VCaP (cell line): ENCODE measurements around the gene PNMT.

Source experiments
- H3K27ac ChIP-seq: fragments of 450-650 bp; 2 replicates; pipeline ENCODE4 v1.5.1; 2017
- TF ChIP-seq, protein P1 (sequence below): fragments of 450-650 bp; conservative IDR thresholded peaks from 2 replicates; pipeline ENCODE4 v1.5.1; 2017; ENCODE audit warnings: mild to moderate bottlenecking, moderate library complexity

PNMT gene

DNA sequence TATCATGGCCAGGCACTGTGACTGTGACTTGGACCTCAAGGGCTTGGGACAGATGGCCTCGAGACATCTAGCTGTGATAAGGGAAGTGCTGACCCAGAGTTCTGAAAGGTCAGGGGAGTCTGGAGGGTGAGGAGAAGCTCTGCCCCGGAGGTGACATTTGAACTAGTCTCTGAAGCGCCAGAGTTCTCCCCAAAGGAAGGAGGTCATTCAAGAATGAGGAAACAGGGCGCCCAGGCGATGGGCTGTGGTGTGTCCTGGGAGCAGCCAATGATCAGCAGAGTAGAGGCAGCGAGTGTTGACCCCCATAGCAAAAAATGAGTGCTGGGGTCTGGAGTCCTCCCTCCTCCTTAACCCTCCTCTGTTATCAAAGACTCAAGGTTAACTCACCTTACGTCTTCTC, 26.4 kb upstream of the PNMT start:
- TF ChIP-seq, protein P1, sequence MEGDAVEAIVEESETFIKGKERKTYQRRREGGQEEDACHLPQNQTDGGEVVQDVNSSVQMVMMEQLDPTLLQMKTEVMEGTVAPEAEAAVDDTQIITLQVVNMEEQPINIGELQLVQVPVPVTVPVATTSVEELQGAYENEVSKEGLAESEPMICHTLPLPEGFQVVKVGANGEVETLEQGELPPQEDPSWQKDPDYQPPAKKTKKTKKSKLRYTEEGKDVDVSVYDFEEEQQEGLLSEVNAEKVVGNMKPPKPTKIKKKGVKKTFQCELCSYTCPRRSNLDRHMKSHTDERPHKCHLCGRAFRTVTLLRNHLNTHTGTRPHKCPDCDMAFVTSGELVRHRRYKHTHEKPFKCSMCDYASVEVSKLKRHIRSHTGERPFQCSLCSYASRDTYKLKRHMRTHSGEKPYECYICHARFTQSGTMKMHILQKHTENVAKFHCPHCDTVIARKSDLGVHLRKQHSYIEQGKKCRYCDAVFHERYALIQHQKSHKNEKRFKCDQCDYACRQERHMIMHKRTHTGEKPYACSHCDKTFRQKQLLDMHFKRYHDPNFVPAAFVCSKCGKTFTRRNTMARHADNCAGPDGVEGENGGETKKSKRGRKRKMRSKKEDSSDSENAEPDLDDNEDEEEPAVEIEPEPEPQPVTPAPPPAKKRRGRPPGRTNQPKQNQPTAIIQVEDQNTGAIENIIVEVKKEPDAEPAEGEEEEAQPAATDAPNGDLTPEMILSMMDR: no peak
- no peak overlapping the region for H3K27ac ChIP-seq

DNA sequence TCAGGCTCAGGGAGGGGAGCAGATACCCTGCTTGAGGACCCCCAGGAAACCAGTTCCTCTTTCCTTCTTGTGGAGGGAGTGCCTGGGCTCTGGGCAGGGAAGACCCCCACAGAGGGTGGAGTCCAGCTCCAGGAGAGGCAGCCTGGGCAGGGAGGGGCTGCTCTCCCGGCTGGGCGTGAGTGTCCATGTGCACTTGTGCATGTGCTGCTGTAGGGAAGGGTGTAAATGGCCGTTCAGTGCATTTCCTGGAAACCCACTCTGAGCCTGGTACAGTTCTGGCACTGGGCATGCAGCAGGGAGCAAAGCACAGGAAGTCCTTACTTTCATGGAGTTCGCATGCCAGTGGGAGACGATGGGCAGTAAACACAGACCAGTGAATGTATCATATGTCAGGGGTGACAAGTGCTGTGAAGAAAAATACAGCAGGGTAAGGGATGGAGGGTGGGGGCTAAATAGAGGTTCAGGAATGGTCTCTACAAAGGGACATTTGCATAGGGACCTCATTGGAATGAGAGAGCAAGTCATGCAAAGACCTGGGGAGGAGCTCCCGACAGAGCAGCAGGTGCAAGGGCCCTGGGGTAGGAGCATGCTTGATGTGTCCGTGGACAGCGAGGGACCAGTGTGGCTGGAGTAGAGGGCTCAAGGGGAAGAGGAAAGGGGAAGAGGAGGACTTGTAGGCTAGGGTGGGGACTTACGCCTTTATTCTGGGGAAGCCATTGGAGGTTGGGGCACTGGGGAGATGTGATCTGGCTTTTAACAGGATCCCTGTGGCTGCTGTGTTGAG, 25.8 kb upstream of the PNMT start:
- TF ChIP-seq, protein P1: no peak
- H3K27ac ChIP-seq: no peak overlapping the region

DNA sequence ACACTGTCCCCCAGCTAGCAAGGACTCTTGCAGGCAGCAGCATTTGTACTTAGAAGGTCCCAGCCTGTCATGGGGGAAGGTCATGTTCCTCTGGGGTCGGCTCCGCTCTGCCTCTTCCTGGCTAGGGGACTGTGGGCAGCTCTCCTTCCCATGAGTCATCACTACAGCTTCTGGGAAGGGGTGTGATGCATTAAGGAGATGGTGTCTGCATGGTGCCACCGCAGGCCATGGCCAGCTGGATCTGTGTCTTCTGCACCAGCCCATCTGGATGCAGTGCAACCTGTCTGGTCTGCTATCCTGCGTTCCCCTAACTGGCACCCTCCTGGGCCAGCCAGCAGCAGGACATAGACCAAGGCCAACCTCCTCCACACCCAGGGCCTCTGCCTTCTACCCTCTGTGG, 25.0 kb upstream of the PNMT start:
- TF ChIP-seq, protein P1: no peak

DNA sequence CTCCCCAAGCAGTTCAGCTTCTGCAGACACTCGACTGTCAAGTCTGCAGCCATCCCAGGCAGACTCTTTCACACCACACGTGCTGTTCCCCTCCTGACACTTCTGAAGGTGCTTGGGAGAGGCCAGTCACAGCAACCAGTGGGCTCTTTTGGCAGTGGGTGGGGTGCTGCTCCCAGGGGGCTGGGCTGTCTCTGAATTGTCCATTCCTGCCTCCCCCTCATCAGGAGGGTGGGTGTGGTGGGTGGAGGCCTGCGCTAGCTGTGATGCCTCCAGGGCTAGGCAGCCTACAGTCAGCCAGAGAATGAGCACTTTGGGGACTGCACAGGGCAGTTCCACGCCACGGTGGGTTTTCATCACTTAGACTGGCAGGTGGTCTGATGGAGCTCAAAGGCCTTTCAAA, 21.0 kb upstream of the PNMT start:
- no peak overlapping the region for H3K27ac ChIP-seq
- TF ChIP-seq, protein P1: no peak

More for the DNA sequence above, 25.0 kb upstream of the PNMT start:
- no peak overlapping the region for H3K27ac ChIP-seq

DNA sequence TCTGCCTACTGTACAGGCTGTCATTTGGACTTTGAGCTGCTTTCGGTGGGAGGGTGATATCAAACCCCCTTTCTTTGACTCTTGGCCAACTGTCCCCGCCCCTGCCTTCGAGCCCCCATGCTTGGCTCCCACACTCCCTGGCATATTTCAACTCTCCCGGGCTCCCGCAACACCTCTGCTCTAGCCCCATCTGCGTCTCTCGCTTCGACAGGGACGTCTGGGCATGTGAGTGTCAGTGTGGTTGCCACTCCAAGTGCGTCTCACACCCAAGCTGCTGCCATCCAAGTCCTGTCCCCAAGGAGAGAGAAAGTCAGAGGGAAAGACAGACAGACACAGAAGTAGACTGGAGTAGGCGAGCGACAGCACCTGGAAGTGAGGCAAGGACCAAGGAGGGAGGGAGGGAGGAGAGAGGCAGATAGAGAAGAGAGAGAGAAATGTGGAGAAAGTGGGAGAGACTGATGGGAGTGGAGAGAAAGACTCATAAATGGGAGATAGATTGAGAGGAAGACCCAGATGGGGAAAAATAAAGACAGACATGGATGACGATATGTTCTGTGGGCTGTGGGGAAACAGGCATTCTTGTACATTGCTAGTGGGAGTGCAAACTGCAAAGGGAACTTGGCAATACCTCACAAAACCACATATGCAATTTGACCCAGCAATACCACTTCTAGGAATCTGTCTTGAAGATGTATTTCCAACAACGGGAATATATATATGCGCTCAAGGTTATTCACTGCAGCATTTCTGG, 19.5 kb upstream of the PNMT start:
- no peak overlapping the region; the same call in 1 of the 2 replicates for H3K27ac ChIP-seq
- TF ChIP-seq, protein P1: no peak

DNA sequence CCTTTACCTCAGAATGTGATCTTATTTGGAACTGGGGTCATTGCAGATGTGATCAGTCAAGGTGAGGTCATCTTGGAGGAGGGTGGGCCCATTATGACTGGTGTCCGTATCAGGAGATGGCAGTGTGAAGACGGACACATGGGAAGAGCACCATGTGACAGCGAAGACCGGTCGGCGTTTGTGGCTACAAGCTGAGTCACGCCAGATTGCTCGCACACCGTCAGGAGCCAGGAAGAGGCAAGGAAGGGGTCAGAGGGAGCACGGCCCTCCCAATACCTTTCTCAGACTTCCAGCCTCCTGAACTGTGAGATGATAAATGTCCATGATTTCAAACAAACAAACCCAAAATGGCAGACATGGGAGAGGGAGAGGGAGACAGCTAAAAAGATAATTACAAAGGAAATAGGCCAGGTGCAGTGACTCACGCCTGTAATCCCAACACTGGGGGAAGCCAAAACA, 18.1 kb upstream of the PNMT start:
- TF ChIP-seq, protein P1: no peak

DNA sequence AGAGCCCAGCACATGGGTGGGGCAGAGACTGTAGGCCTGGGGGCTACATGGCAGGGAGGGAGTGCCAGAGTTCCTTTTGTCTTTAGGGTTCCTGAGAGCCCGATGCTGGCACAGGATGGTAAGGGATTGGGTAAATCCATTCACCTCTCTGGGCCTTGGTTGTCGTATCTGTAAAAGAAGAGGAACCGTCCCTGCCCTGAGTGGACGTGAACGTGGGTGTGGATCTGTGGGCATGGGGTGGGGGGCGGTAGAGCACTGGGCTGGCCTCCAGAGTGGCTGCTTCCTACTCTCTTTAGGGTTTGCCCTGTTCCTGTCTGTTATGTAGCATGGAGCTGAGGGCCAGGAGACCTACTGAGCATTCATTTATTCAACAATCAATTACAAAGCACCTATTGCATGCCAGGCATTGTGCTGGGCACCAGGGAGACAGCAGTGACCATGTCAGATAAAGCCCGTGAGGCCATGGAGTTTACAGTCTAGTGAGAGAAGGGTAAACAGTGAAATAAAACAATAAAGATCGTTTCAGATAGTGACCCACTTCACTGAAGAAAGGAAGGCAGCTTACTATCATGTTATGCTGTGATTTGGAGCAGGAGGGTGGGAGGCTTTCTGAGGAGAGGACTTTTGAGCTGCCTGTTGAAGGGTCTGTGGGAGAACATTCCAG, 16.2 kb upstream of the PNMT start:
- TF ChIP-seq, protein P1: no peak
- peak overlapping the region; percentile 96 for H3K27ac ChIP-seq

More for the DNA sequence above, 18.1 kb upstream of the PNMT start:
- peak overlapping the region; percentile 96 for H3K27ac ChIP-seq
